Lower leg skin (tissue), 3 donors: ENCODE measurements around the gene IL2.

Source experiments
- CTCF ChIP-seq, 3 donors: fragments of 450-650 bp; IDR thresholded peaks; one replicate each; pipeline ENCODE4 v1.5.1; 2016; ENCODE audit warnings: antibody characterized with exemption in 3 of 3, mild to moderate bottlenecking in 3 of 3, moderate library complexity in 2 of 3
- POLR2A ChIP-seq, 2 donors: fragments of 450-650 bp; IDR thresholded peaks; one replicate each; pipeline ENCODE4 v1.6.1; 2016 to 2017; ENCODE audit warnings: antibody characterized with exemption in 2 of 2, mild to moderate bottlenecking in 1 of 2, moderate library complexity in 1 of 2

DNA sequence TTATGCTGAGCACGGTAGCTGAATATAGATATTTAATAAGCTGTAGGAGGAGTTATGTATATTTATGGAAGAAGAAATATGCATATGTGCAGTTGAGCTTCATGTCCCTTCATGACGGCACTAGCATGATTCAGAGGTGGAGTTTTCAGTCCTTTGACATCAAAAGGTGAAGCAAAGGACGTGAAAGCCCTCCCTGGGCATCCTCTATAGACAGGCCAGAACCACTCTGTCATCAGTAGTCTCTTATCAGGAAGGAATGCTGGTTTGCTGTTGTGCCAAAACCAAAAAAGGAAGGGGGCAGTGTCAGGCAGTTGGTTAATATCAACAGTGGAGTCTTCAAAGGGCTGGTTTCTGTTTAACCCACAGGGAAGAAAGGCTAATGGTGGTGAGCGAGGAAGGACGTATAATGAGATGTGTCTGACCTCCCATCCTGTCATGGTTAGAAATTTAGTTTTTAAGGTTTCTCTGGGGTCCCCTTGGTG is 23.5 kb upstream of the IL2 start:
- TF ChIP-seq CTCF (IDR thresholded peaks at IDR 0.05) (no peak), POLR2A (IDR thresholded peaks at IDR 0.05) (no peak)
